ENCODE data around the gene CTBP1.
A peak's percentile ranks its signal among the peaks of the same experiment; 100 is the strongest.

The CTBP1 gene

DNA sequence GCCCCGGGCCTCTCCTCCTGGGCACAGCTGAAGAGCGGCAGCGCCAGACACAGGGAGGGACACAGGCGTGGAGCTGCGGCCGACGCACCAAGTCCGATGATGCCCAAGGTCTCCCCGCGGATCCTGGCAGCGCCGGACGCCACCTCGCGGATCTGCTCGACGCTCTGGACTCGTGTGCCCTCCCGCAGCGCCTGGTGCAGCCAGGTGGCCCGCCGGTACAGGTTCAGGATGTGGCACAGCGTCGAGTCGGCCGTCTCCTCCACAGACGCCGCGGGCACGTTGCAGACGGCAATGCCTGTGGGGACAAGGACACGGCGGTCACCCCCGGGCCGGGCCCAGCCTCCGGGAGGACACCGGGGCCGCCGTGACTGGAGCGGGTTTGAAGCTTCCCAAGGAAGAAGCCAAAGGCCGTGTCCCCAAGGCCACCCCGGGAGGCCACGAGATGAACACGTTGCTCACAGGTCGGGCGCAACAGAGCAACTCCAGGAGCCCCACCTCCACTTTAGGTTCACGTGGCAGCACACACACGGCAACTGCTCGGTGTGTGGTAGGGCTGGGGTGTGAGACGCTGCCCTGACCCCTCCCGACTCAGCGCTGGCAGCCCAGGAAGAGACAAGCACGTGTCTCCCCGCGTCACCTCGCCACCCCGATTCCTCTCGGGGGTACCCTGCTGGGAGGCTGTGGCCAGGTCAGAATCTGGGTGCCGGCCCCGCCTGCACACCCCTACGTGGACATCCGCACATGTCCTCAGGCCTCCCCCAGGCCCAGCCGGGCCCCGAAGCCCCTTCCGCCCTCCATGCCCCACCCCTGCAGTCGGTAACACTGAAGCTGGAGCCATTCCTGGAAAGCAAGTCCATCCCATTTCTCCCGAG, 23.4 kb downstream of the CTBP1 start:
- ATAC-seq (replicated peaks) (no peak), DNase-seq (no peak)
- Mint-ChIP-seq H3K27ac (peak overlapping the region in 1 of 2 donors; percentile 68), H3K4me1 (ENCODE audit: low read depth in 2 of 2) (peaks cover 9 to 13% of the 10 kb centered on the region in 2 donors), H3K36me3 (ENCODE audit: insufficient read depth) (peaks cover 69% of the 10 kb centered on the region), H3K4me3 (no peak overlapping the region), H3K9me3 (no peaks in the 10 kb centered on the region), H3K27me3 (no peaks in the 10 kb centered on the region)

DNA sequence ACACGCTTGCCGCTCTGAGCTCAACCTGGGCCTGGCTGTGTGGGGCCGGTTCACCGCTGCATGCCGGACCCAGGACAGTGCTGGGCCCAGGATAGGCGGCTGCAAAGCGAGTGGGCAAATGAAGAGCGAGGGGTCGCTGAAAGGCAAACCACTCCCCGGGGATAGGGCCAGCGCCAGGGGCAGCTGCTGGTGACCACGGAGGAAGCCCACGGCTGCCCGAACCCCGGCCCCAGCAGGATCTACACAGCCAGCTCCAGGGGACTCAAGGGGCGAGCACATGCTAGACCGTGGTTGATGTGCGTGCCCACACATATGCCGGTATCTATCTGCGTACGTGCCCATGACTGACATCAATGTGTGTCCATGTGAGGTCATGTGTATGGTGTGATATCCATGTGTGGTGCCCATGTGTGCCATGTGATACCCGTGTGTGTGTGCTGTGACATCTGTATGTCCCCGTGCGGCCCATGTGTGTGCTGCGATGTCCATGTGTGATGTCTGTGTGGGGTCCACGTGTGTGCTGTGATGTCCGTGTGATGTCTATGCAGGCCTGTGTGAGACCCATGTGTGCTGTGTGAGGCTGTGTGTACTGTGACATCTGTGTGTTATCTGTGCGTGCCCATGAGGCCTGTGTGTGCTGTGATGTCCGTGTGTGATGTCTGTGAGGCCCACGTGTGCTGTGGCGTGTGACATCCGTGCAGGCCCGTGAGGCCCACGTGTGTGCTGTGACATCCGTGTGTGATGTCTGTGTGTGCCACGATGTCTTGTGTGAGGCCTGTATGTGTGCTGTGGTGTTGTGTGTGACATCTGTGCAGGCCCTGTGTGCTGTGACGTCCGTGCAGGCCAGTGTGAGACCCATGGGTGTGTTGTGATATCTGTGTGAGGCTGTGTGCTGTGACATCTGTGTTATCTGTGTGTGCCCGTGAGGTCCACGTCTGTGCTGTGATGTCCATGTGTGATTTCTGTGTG, 24.8 kb downstream of the CTBP1 start:
- peaks cover 14 to 18% of the 10 kb centered on the region in 2 donors for H3K4me1 Mint-ChIP-seq (ENCODE audit: low read depth in 2 of 2)
- peaks cover 68% of the 10 kb centered on the region for H3K36me3 Mint-ChIP-seq (ENCODE audit: insufficient read depth)
- ATAC-seq (replicated peaks) (no peak), DNase-seq (no peak)
- no peak overlapping the region for H3K4me3 Mint-ChIP-seq
- peak overlapping the region; percentile 68 to 84 for H3K27ac Mint-ChIP-seq
- no peaks in the 10 kb centered on the region for H3K9me3 Mint-ChIP-seq
- H3K27me3 Mint-ChIP-seq = no peaks in the 10 kb centered on the region

DNA sequence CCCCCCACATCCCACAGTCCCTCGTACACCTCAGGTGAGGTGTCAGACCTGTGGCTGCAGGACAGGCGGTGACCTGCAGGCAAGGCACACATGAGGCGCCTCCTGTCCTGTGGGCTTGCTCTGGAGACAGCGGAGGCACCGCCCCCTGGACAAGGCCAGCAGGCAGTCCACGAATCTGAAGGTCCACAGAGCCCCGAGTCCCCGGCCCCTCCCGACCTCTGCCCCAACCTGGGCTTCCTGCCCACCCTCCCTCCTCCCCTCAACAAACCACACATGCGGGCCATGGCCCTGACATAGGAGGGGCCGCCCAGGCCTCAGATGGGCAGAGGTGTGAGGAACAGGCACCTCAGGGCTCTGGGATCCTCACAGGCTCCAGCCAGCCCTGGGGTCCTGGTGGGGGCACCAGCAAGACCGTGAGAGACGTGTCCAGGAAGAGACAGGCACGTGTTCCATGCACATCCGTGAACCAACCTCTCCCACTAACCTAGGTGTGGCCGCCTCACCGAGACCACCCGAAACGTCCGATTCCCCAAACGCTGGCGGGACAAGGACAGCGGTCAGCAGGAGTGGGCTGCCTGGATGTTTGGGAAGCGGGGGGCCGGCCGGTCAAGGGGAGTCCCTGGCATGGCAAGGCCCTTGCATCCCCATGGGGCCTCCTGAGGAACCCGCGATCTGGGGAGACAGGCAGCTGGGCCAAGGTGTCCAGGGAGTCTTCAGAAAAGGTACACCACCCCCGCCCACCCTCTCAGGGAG, 25.8 kb downstream of the CTBP1 start:
- Mint-ChIP-seq H3K27me3 (no peaks in the 10 kb centered on the region), H3K36me3 (ENCODE audit: insufficient read depth) (peaks cover 71% of the 10 kb centered on the region), H3K27ac (peak overlapping the region in 1 of 2 donors; percentile 84), H3K4me1 (ENCODE audit: low read depth in 2 of 2) (peaks cover 23 to 24% of the 10 kb centered on the region in 2 donors), H3K4me3 (no peak overlapping the region), H3K9me3 (no peaks in the 10 kb centered on the region)
- DNase-seq (no peak), ATAC-seq (replicated peaks) (peak; percentile 46)

DNA sequence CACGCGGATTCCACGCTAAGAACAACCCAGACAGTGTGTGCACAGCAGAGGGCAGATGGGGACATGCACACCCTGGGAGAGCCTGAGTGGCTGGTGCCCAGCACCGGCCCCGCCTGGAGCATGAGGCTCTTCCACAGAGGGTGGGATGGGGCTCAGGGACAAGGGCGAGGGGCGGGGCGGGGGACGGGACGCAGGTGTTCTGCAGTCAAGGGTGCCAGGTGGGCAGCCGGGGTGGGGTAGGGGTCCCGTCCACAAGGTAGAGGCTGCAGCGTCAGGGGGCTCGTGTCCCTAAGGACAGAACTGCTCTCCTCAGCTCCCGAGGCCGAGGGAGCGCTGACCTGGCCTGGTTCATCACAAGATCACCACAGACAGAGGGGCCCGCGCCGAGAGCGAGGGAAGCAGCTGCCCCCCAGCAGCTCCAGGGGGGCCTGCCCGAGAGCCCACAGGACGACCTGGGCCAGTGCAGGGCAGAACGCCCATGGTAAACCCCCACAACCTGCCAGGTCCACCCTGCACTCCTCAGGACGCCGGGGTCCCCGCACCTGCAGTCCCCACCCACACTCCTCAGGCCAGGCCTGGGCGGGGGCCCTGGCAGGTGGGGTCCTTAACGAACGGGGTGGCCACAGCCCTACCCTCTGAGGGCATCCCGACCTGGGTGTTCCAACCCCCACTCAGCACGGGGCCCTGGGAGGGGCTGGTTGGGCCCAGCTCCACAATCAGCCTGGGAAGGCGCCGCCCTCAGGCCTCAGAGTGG, 26.7 kb downstream of the CTBP1 start:
- peak overlapping the region; percentile 41 to 52 for H3K27ac Mint-ChIP-seq
- peaks cover 65% of the 10 kb centered on the region for H3K36me3 Mint-ChIP-seq (ENCODE audit: insufficient read depth)
- no peak for DNase-seq
- ATAC-seq (replicated peaks) = no peak
- H3K4me1 Mint-ChIP-seq (ENCODE audit: low read depth in 2 of 2) = peaks cover 28 to 31% of the 10 kb centered on the region in 2 donors
- H3K9me3 Mint-ChIP-seq = no peaks in the 10 kb centered on the region
- H3K4me3 Mint-ChIP-seq = no peak overlapping the region
- no peaks in the 10 kb centered on the region for H3K27me3 Mint-ChIP-seq

DNA sequence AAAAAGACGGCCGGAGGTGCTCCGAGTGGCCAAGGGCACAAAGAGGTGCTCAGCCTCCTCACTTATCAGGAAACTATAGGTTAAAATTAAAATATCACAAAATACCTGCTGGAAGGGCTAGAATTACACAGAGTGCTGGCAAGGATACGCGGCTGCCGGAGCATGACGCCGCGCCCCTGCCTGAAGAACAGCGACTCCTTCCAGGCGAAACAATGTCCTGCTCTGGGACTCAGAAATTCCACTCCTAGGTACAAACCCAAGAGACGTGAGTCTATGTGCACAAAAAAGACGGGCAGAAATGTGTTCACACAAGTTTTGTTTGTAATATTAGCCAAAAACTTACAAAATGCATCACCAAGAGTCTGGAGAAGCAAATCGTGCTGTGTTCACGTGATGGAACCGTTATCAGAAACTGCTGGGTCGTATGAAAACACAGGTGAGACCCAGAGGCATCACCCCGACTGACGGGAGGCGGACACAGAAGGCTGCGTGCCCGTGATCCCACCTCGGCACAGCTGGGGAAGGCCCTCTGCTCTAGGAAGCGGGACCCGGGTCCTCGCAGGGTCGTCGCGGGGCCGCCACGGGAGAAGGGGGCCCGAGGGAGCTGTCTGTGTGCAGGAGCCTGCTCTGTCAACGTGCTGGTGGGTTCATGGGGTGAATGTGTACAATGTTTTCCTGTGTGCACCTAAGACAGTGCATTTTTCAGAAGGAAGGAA, 27.6 kb downstream of the CTBP1 start:
- no peak for DNase-seq
- Mint-ChIP-seq H3K27me3 (no peaks in the 10 kb centered on the region), H3K4me1 (ENCODE audit: low read depth in 2 of 2) (peaks cover 36 to 39% of the 10 kb centered on the region in 2 donors), H3K9me3 (no peaks in the 10 kb centered on the region), H3K36me3 (ENCODE audit: insufficient read depth) (peaks cover 56% of the 10 kb centered on the region), H3K27ac (peak overlapping the region; percentile 41 to 52), H3K4me3 (no peak overlapping the region)
- no peak for ATAC-seq (replicated peaks)

DNA sequence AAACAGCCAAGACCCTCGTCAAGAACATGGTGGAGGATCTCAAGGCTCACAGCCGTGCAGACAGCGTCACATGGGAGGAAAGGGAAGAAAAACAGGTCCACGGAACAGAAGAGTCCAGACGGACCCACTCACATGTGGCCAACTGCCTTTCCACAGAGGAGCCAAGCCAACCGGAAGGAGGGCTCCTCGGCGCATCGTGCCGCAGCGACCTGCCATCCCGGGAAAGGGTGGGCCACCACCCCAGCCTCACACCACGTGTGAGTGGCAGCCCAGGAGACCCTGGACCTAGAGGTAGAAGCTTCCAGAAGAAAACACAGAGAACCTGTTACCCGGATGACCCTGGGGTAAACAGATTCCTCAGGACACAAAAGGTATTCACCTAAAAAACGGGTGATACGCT, 28.4 kb downstream of the CTBP1 start:
- H3K36me3 Mint-ChIP-seq (ENCODE audit: insufficient read depth) = peaks cover 53% of the 10 kb centered on the region
- peaks cover 37 to 39% of the 10 kb centered on the region in 2 donors for H3K4me1 Mint-ChIP-seq (ENCODE audit: low read depth in 2 of 2)
- no peak overlapping the region for H3K4me3 Mint-ChIP-seq
- DNase-seq (no peak), ATAC-seq (replicated peaks) (no peak)
- H3K27ac Mint-ChIP-seq = no peak overlapping the region
- no peaks in the 10 kb centered on the region for H3K27me3 Mint-ChIP-seq
- H3K9me3 Mint-ChIP-seq = no peaks in the 10 kb centered on the region

DNA sequence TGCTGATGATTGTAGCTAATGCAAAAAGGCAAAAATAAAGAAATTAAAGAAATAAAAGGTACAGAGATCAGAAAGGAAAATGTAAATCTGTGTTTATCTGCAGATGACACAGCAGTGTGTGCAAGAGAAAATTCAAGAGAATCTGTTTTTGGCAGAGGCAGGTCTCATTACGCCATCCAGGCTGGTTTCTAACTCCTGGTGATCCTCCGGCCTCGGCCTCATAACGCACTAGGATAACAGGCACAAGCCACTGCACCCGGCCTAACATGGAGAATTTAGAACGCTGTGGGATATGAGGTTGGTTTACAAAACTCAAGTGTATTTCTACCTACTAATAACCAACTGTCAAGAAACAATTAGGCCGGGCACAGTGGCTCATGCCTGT, 29.4 kb downstream of the CTBP1 start:
- Mint-ChIP-seq H3K4me1 (ENCODE audit: low read depth in 2 of 2) (peaks cover 35 to 39% of the 10 kb centered on the region in 2 donors), H3K27me3 (no peaks in the 10 kb centered on the region), H3K4me3 (peak overlapping the region; percentile 64 to 77), H3K36me3 (ENCODE audit: insufficient read depth) (peaks cover 57% of the 10 kb centered on the region), H3K9me3 (no peaks in the 10 kb centered on the region), H3K27ac (peak overlapping the region; percentile 90)
- DNase-seq (no peak), ATAC-seq (replicated peaks) (no peak)

DNA sequence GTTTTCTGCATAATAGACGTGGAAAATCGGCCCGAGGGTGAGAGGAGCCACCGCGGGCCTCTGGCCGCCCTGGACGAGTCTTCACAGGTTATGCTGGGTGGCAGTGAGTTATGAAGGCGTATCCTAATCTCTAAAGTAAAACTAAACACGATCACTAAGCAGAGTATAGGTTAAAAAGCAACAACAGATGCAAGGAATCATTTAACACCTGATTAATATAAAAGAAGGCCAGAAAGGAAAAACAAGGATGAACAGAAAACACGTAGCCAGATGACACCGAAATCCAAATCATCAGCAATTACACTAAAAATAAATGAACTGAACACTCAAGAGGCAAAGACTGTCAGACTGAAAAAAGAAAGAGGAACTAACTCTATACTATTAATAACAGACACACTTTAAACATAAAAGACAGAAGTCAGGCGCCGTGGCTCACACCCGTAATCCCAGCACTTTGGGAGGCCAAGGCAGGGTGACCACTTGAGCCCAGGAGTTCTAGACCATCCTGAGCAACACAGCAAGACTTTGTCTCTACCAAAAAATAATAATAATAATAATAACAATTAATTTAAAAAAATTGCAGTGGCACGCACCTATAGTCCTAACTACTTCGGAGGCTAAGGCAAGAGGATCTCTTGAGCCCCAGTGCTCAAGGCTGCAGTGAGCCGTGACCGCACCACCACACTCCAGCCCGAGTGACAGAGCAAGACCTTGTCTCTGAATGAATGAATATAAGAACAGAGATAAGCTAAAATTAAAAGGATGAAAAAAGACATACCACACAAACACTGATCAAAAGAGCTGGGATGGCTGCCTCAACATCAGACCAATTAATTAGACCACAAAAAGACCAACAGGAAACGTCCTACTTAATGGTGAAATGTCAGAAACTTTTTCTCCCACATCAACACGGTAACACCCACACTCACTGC, 30.0 kb downstream of the CTBP1 start:
- H3K4me1 Mint-ChIP-seq (ENCODE audit: low read depth in 2 of 2) = peaks cover 30 to 39% of the 10 kb centered on the region in 2 donors
- DNase-seq (no peak), ATAC-seq (replicated peaks) (no peak)
- peak overlapping the region; percentile 90 for H3K27ac Mint-ChIP-seq
- H3K27me3 Mint-ChIP-seq = no peaks in the 10 kb centered on the region
- H3K36me3 Mint-ChIP-seq (ENCODE audit: insufficient read depth) = peaks cover 51% of the 10 kb centered on the region
- H3K9me3 Mint-ChIP-seq = no peaks in the 10 kb centered on the region
- H3K4me3 Mint-ChIP-seq = peak overlapping the region; percentile 64 to 77

DNA sequence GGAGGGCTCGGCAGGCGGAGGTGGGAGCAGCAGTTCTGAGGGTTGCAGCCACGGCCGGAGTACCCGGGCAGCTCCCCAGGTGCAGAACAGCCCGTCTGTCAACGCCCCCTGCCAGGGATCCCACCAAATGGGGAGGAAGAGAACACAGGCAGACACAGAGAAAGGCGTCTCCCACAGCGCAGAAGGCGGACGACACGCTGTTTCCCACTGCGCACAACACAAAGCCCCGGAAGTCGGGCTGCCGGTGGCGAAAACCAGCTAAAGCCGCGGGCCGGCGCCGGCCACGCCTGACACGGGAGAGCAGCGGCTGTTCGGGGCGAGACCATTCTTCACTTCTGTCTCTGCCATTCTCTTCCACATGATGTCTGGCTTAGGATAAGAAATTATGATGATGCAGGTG, 31.6 kb downstream of the CTBP1 start:
- peaks cover 49% of the 10 kb centered on the region for H3K36me3 Mint-ChIP-seq (ENCODE audit: insufficient read depth)
- peaks cover 30 to 39% of the 10 kb centered on the region in 2 donors for H3K4me1 Mint-ChIP-seq (ENCODE audit: low read depth in 2 of 2)
- H3K27ac Mint-ChIP-seq = peak overlapping the region; percentile 90
- peak overlapping the region; percentile 69 to 77 for H3K4me3 Mint-ChIP-seq
- H3K9me3 Mint-ChIP-seq = no peaks in the 10 kb centered on the region
- DNase-seq (no peak), ATAC-seq (replicated peaks) (no peak)
- no peaks in the 10 kb centered on the region for H3K27me3 Mint-ChIP-seq

DNA sequence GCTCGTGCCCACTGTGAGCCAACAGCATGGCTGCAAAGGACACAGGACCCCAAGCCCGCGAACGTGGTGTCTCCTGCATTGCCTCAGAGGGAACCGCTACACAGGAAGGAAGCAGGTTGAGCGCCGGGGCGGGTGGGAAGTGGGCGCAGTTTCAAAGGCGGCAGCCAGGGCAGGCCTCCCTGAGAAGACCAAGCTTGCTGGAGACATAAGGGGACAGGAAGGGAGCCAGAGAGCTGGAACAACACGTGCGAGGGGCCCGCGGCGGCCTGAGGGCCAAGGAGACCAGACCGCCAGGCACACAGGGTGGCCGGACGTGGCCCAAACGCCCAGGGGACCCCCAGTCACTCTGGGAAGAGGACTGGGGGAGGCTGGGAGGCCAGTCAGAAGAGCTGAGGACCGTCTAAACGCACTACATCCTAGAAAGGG, 32.0 kb downstream of the CTBP1 start:
- peak; percentile 97 for ATAC-seq (replicated peaks)
- Mint-ChIP-seq H3K27me3 (no peaks in the 10 kb centered on the region), H3K4me1 (ENCODE audit: low read depth in 2 of 2) (peaks cover 30 to 39% of the 10 kb centered on the region in 2 donors), H3K4me3 (peak overlapping the region; percentile 69 to 77), H3K9me3 (no peaks in the 10 kb centered on the region), H3K27ac (peak overlapping the region; percentile 90), H3K36me3 (ENCODE audit: insufficient read depth) (peaks cover 51% of the 10 kb centered on the region)
- DNase-seq = peak; percentile 62 to 66 (median 62)

DNA sequence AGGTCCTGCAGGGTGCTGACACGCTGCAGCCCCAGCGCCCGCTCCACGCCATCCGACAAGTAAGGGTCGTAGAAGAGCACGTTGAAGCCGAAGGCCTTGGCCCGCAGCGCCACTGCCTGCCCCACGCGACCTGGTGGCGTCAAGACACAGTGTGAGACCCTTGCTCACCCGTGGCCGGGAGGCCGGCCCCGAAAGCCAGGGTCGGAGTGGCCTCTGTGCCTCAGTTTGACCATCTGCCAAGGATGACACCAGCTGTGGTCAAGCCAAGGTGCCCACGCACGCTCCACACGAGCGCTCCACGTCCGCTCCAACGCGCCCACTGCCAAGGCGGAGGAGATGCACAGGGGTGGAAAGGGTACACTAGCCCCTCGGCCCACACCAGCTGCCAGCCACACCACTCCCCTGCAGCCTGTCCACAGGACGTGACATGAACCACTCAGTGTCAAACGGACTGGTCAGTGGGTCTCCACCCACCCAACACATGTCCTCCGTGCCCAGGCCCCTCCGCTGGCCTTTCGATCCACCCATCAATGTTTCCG, 32.8 kb downstream of the CTBP1 start:
- ATAC-seq (replicated peaks) (no peak), DNase-seq (no peak)
- Mint-ChIP-seq H3K9me3 (no peaks in the 10 kb centered on the region), H3K4me1 (ENCODE audit: low read depth in 2 of 2) (peaks cover 28 to 31% of the 10 kb centered on the region in 2 donors), H3K27ac (peak overlapping the region; percentile 90), H3K27me3 (no peaks in the 10 kb centered on the region), H3K4me3 (peak overlapping the region; percentile 69 to 77), H3K36me3 (ENCODE audit: insufficient read depth) (peaks cover 49% of the 10 kb centered on the region)

Measured in effector memory CD8-positive, alpha-beta T cell (primary cell).